Hematopoietic multipotent progenitor cell treated with erythropoietin and hydrocortisone succinate and interleukin-3 and kit ligand, for 4 days (in vitro differentiated cells): Measurements from ENCODE around the gene ACCSL.
A peak's percentile ranks its signal among the peaks of the same experiment; 100 is the strongest.

Experiments
- DNase-seq: peaks from one replicate; pipeline ENCODE4 v3.0.0-alpha.2; 2015

ACCSL gene

DNA sequence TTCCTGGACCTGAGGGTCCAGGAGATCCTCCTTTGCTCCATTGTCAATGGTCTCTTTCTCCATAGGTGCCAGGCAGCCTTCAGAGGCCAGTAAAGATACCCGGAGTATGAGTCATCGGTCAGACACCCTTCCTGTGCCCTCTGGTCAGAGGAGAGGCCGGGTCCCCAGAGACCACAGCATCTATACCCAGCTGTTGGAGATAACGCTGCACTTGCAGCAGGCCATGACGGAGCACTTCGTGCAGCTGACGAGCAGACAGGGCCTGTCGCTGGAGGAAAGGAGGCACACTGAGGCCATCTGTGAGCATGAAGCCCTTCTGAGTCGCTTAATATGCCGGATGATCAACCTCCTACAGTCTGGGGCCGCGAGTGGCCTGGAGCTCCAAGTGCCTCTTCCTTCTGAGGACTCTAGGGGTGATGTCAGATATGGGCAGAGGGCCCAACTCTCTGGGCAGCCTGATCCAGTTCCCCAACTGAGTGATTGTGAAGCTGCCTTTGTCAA is at the start of gene ACCSL:
Gene ACCSL, plus strand, starts transcription at position 51 of the 501 bp plus-strand sequence. Its CDS starts 56 bp downstream, at position 107.
- peak; percentile 37 for DNase-seq

DNA sequence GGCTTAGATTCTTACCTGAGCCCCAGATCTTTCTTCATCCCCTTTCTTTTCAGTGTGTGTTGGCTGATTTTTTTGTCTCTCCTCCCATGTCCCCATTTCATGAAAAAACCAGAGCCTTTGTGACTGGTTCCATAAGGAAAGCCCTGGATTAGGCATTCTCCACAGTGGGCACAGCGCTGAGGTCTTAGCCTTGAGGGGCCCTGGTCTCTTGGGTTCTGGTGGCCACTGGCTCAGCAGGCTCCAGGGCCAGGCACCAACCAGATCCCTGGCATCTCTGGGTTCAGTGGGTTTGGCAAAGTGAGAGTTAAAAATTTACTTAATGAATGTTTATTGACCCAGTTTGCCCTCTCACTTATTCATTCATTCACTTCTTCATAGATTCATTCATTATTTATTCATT is 49.5 kb upstream of the ACCSL start:
- no peak for DNase-seq

DNA sequence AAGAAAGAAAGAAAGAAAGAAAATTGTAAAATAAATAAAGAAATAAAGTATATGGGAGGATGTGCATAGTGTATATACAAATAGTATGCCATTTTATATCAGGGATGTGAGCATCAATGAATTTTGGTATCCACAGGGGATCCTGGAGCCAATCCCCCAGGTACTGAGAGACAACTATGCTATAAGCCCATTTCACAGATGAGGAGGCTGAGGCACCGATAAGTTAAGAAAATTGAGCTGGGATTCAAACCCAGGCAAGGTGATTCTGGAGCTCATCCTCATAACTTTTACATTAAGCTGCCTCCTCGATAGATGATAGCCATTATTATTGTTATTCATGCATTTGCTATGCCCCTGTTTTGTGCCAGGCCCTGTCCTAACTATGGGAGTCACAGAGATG is 47.0 kb upstream of the ACCSL start:
- no peak for DNase-seq

DNA sequence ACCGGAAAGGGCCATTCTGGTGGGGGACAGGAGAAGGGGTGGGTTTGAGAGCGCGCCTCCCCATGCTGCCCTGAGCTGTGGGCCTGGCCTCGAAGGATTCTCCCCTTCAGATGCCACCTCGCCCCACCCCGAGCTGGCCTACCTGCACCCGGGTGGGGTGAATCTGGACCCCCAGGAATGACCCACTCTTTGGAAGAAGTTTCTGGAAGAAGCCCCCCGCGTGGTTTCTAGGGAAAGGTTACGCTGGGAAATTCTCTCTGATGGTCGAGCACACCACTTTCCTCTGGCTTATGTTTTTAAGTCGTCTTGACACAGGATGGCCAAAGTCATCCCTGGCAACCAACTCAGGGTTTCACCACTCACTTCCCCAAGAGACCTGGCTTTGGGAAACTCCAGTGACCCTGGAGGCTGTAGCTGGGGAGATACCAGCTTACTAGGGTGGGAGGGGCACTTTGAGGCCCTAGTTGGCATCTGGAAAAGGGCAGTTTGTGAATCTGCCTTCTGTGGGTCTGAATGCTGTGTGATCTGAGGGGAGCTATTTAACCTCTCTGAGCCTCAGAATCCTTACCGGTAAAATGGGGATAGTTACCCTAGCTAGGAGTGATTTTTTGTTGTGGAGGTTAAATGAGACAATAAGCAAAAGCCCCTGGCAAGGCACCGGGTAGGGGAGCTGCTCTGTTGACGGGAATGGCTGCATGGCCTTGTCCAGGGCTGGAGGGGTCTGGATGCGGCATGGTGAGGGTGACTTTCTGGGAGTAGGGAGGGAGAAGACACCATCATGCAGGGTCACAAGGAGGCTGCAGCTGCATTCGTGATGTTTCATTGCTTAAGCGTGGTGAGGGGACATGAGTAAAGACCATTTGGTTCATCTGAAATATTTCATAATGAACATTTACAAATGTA is 45.3 kb upstream of the ACCSL start:
- DNase-seq: no peak

- no peak for DNase-seq
Measured at GRCh38 chr11:44003736-44004451, 43.9 kb upstream of the ACCSL start.

DNA sequence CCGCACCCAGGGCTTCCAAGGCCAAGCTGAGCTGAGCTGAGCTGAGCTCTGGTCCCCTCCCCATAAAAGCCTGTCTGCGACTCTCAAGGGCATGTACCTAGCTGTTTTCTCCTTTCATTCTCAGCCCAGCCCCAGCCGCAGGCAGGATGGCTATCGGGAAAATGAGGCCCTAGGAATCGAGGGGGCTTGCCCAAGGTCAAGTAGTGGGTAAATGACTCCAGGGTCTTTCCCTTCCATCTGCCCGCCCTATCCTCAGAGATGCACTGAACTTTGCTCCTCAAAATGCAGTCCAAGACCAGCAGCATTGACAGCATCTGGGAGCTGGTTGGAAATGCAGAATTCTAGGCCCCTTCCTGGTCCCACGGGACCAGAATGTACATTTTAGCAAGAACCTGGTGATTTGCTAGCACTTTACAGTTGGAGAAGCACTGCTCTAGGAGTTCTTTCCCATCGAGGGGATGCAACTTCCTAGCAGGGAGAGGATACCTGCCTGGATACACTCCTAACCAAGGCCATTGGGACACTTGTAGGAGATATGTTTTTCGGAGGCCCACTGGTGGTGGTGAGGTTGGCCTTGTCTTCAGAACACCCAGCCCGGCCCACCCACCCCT is 43.2 kb upstream of the ACCSL start:
- DNase-seq: no peak

GRCh38 chr11:44005063-44005701 is 42.6 kb upstream of the ACCSL start:
- no peak for DNase-seq

GRCh38 chr11:44005956-44006355 is 41.8 kb upstream of the ACCSL start:
- no peak for DNase-seq

GRCh38 chr11:44006917-44007361 is 40.8 kb upstream of the ACCSL start:
- no peak for DNase-seq

DNA sequence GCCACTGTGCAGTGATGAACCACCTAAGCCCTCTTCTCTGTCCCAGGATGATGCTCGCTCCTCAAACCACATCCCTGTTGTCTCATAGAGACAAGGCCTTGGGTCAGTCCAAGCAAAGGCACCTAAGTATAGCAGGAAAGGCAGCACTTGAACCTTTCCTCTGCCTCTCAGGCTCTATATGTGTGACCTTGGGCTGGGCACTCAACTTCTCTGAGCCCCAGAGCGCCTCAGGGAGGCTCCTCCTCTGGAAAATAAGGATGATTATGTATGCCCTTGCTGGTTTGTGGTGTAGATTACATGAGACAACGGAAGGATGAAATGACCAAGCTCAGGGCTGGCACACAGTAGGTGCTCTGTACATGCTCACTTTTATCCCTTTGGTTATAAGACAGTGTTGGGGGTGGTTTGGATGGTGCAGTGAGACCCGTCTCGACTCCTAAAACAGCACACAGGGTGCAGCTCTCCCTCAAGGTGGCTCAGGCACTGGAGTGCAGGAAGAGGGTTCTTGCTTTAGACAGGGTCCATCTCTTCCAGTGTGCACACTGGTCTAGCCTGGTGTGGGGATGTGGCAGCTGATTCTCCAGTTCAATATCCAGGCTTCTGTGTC is 40.2 kb upstream of the ACCSL start:
- no peak for DNase-seq

DNA sequence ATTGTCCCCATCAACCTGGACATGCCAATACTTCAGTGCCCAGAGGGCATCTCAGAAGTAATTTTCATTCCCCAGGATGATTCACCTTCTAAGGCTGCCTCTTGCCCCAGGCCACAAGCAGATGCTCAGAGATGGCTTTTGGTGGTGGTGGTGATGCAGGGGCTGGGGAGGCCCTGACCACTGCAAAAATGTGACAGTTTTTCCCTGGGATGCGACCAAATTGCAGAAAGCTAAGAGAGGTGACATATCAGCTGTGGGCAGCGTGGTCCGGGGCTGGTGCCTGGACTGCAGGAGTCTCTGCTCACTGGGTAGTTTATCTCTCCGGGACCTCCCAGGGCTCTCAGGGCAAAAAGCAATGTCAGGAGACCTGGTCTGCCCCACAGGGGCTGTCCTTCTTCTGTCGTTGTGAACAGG is 39.7 kb upstream of the ACCSL start:
- DNase-seq: no peak

DNA sequence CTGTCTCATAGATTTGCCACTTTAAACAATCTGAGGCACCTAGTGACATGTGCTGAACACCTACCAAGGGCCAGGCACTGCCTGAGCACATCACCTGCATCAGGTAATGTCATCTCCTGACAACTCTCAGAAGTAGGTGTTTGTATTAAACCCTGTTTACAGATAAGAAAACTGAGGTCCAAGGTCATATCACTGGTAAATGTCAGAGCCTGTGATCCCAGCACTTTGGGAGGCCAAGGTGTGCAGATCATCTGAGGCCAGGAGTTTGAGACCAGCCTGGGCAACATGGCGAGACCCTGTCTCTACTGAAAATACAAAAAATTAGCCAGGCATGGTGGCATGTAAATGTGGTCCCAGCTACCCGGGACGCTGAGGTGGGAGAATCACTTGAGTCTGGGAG is 39.1 kb upstream of the ACCSL start:
- no peak for DNase-seq

GRCh38 chr11:44010789-44011251 is 37.0 kb upstream of the ACCSL start:
- no peak for DNase-seq

DNA sequence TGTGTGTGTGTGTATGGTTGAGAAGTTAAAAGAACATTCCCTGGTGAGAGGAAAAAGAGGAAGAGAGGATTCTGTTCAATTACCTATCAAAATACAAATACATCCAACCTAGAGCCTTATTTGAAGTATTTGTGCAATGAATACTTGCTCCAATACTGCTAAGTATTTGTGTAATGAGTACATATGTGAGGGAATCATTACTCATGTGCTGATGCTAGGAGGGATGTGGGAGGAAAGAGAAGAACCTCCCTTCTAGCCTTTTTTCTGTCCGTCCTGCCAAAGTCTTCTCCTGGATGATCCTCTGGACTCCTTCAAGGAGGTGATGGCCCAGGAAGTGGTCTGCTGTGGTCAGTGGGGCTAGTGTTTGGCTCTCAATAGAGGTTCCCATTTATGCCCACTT is 36.0 kb upstream of the ACCSL start:
- no peak for DNase-seq

DNA sequence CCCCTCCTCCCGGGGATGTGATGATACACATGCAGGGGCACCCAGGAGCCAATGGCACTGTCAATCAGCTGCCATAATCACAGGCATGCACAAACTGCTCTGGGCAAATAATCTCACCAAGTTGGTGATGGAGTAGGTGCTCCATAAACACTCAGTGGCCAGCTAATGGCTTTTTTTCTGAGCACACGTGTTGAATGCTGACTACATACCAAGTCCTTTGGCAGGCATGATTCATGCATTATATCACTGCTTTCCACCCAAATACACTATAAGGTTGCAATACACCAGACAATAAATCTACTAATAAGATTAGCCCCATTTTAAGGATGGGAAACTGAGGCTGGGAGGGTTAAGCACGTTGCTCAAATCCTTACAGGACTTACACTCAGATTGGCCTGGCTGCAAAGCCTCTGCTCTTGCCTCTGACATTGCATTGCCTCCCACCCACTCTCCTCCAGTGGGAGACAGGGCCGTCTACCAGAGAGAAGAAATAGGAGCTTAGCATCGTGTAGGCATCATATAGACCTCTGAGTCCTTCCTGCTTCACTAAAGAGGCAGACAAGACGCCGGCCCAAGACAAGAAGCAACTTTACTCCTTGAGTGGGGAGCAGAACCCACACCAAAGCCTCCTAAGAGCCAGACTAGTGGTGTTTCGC is 32.7 kb upstream of the ACCSL start:
- no peak for DNase-seq

DNA sequence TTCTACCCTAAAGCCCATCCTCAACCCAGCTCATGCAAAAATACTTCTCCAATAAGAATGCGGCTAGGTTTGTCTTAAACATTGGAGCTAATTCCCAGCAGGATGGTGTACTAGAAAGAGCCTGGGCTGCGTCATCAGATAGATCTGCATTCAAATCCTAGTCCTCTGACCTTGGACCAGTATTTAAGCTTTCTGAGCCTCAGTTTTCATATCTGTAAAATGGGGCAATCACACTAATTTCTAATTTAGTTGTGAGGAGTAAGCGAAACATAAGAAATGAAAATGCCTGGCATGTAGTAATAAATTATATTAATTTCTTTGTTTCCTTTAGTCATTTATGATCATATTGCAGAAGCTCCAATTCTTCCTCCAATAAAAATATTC is 32.2 kb upstream of the ACCSL start:
- DNase-seq: no peak

- DNase-seq: no peak
Measured at GRCh38 chr11:44016131-44016530, 31.6 kb upstream of the ACCSL start.

DNA sequence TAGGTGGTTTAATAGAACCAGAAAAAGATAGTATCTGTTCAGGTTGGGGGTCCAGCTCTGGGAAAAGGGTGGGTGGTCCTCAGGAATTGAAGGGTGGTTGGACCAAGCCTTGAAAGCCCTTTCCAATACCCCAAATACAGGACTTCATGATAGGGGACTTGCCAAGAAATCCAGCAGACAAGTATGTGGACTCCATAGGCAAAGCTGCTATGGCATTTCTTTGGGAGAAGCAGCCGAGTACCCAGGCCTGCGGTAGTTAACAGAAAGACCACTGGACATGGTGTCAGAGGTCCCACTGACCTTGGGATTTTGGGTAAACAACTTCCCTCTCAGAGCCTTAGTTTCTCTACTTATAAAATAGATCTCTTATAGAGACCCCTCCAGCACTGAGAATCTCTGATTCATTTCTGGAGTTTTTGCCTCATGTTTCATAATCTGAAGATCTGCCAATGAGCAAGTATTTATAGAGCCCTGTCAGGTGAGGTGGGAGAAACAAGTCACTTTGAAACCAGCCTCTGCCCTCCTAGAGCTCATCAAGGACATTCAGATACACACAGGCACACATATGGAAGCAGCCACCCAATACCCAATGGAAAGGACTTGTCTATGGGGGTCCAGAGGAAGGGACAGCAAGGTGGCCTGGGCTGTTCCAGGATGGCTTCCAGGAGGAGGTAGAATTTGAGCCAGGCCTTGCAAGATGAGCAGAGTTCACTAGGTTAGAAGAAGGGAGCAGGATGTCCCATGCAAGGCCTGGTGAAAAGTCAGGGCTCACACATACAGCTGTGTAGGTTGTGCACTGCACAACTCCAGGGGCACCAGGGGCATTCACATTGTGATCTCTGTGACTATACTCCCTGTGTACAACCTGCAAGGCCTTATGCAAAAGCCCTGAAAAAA is 31.0 kb upstream of the ACCSL start:
- DNase-seq: no peak

DNA sequence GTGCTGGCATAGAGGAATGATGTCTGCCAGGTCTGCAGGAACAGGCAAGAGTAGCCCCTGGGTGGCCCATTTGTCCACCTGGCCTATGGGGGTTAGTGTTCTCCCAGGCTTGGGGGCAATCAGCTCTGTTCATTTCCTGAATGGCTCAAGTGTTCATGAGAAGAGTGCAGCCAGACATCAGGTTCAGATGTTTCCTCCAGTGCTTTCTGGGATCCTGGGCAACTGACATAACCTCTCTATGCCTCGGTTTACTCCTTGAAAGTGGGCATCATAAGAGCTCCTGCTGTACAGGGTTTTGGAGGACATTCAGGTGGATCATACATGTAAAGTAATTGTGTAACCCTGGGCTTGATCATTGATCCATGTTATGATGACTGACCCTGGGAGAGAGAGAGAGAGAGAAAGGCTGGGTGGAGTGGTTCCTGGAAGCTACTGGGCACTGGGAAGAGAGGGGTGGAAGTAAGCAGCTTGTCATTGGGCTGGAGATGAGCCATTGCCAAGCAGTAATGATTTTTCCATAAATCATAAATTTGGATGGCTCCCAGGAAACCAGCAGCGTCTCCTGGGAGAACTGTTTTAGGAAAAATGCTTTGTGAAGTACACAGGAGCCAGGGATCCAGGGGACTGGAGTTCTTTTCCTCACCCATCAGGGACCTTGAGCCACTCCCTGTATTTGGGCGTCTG is 30.2 kb upstream of the ACCSL start:
- no peak for DNase-seq

GRCh38 chr11:44018127-44018521 is 29.7 kb upstream of the ACCSL start:
- no peak for DNase-seq
